HepG2 (cell line): ENCODE measurements around the gene ADIPOR2. TPM values are rescaled to one million over a fixed set of nuclear protein-coding genes. Genes with fewer than 3 reads are reported as not detected.

Experiments used
- ATAC-seq: fragments of 200-7000 bp; cut with Tn5 transposase; 3 replicates; pipeline ENCODE4 v1.9.1; 2020; ENCODE audit warnings: mild to moderate bottlenecking, moderate library complexity
- BruUV-seq: library from RNA; stranded (reverse); fragments of 400-500 nt; replicated peaks from 2 replicates; lab custom pipeline; 2021; lab: Mats Ljungman, UMichigan
- CTCF ChIA-PET: fragments of 300-600 bp; formaldehyde crosslinking; extraction: SDS; loops from one replicate; lab custom pipeline; 2021; ENCODE audit warnings: low total read pairs, inconsistent platforms, low intra/inter-chr PET ratio; lab: Yijun Ruan, JAX
- POLR2A ChIA-PET: fragments of 350-600 bp; sonication (Branson Sonifier 250); formaldehyde crosslinking; loops from one replicate; lab custom pipeline; 2020; ENCODE audit warnings: antibody characterized with exemption, inconsistent platforms; lab: Yijun Ruan, JAX
- DNase-seq: peaks from one replicate; pipeline ENCODE4 v3.0.0-alpha.2; 2015; ENCODE audit warnings: low spot score
- FAIRE-seq: peaks from 3 replicates; lab custom pipeline; 2011; peaks lifted over from hg19 to GRCh38; lab: Jason Lieb, UNC
- H2AFZ ChIP-seq: one replicate; pipeline ENCODE4 v1.6.1; 2011; ENCODE audit warnings: low read length, inconsistent platforms
- H3K27ac ChIP-seq: fragments of 300-600 bp; 3 replicates; pipeline ENCODE4 v1.8.0; 2011; ENCODE audit warnings: mixed run types, mild to moderate bottlenecking, mixed read lengths, low read length, inconsistent platforms; ENCODE audit not compliant: insufficient read depth; ENCODE audit errors: extremely low read length
- H3K27me3 ChIP-seq, 2 experiments: fragments of 200-600 bp in 1 of 2; 2 replicates in 1 of 2; 3 replicates in 1 of 2; pipeline versions ENCODE4 v1.6.0 to v1.8.0; 2011; ENCODE audit warnings: low read length in 2 of 2, mild to moderate bottlenecking in 2 of 2, moderate library complexity in 2 of 2, inconsistent platforms in 1 of 2; ENCODE audit not compliant: insufficient read depth in 2 of 2, control insufficient read depth in 1 of 2
- H3K36me3 ChIP-seq, 2 experiments: fragments of 200-600 bp in 1 of 2; replicated peaks in 1 of 2; 2 replicates in 1 of 2; 3 replicates in 1 of 2; pipeline versions ENCODE4 v1.5.1 to v1.8.0; 2011; ENCODE audit warnings: low read length in 2 of 2, inconsistent platforms in 1 of 2; ENCODE audit not compliant: insufficient read depth in 2 of 2, control insufficient read depth in 1 of 2
- H3K4me1 ChIP-seq: 2 replicates; pipeline ENCODE4 v1.5.1; 2012; ENCODE audit warnings: low read length, inconsistent platforms; ENCODE audit not compliant: insufficient read depth
- H3K4me2 ChIP-seq: 2 replicates; pipeline ENCODE4 v1.6.0; 2011; ENCODE audit warnings: low read depth, low read length, inconsistent platforms
- H3K4me3 ChIP-seq, 3 experiments: fragments of 200-600 bp in 1 of 3; sonication (generic), shearing (Covaris generic) in 1 of 3; replicated peaks in 1 of 3; 2 replicates each; pipeline ENCODE4 v1.5.1; 2011 to 2016; ENCODE audit warnings: low read length in 3 of 3, inconsistent platforms in 2 of 3, low read depth in 2 of 3, mild to moderate bottlenecking in 2 of 3, control low read depth in 1 of 3, mixed read lengths in 1 of 3; ENCODE audit not compliant: insufficient read depth in 1 of 3
- H3K79me2 ChIP-seq: one replicate; pipeline ENCODE4 v1.6.1; 2011; ENCODE audit warnings: low read length, inconsistent platforms; ENCODE audit not compliant: insufficient read depth
- H3K9ac ChIP-seq: 2 replicates; pipeline ENCODE4 v1.6.0; 2011; ENCODE audit warnings: mild to moderate bottlenecking, low read depth, low read length, inconsistent platforms; ENCODE audit not compliant: insufficient read depth
- H3K9me3 ChIP-seq: 2 replicates; pipeline ENCODE4 v1.5.1; 2012; ENCODE audit warnings: mild to moderate bottlenecking, low read length
- H4K20me1 ChIP-seq: 2 replicates; pipeline ENCODE4 v1.6.0; 2011; ENCODE audit warnings: inconsistent platforms, mild to moderate bottlenecking, low read length, moderate library complexity; ENCODE audit not compliant: insufficient read depth
- ARNT2 ChIP-seq: sonication (generic); formaldehyde crosslinking; IDR thresholded peaks from 2 replicates; pipeline ENCODE4 v1.8.0; 2022; ENCODE audit warnings: mild to moderate bottlenecking, low read depth, missing genetic modification reagents, moderate library complexity
- HNF1B ChIP-seq: sonication (generic); formaldehyde crosslinking; IDR thresholded peaks from 2 replicates; pipeline ENCODE4 v1.5.1; 2020; ENCODE audit warnings: mild to moderate bottlenecking, moderate library complexity, missing genetic modification reagents
- MLLT10 ChIP-seq: sonication (generic); formaldehyde crosslinking; IDR thresholded peaks from 2 replicates; pipeline ENCODE4 v1.4.0; 2020; ENCODE audit warnings: missing genetic modification reagents
- POLR2G ChIP-seq: fragments of 200-400 bp; formaldehyde crosslinking; IDR thresholded peaks from 2 replicates; pipeline ENCODE4 v1.6.1; 2018; ENCODE audit warnings: mild to moderate bottlenecking, low read depth, low read length, moderate library complexity
- ZBTB21 ChIP-seq: sonication (generic); formaldehyde crosslinking; IDR thresholded peaks from 2 replicates; pipeline ENCODE4 v1.4.0; 2020; ENCODE audit warnings: missing genetic modification reagents
- ZBTB7A ChIP-seq: sonication (generic); formaldehyde crosslinking; IDR thresholded peaks from 2 replicates; pipeline ENCODE4 v1.8.0; 2022; ENCODE audit warnings: mild to moderate bottlenecking, missing genetic modification reagents
- WGBS: methylation state at CpG from one replicate; pipeline ENCODE4 v1.1.6; 2017; ENCODE audit warnings: low lambda C conversion rate; 5-methylcytosine and 5-hydroxymethylcytosine counted together
- in situ Hi-C: cut with HindIII; loops from 2 replicates; pipeline ENCODE4 v1.10.0; 2017; ENCODE audit warnings: low pct_unique_long_range_greater_than_20kb; ENCODE audit not compliant: extremely low pct_ligation_motif_present
- intact Hi-C: fragments of 100-400 bp; cut with micrococcal nuclease; formaldehyde crosslinking; loops from one replicate; pipeline ENCODE4 v1.10.0; 2022; ENCODE audit not compliant: unreplicated experiment
- polyA plus RNA-seq, 8 experiments: library from polyadenylated mRNA; depleted of rRNA in 3 of 8; stranded (reverse) in 7 of 8; unstranded in 1 of 8; fragments of >200 nt; fragmentation: Illumina TruSeq in 4 of 8; extraction: Trizol in 4 of 8; gene quantifications; 2 replicates each; pipeline versions ENCODE4 v1.2.1 to v1.2.3, GENCODE V29; 2011 to 2016; ENCODE audit warnings: low read depth in 4 of 8, missing spikeins in 1 of 8, mixed read lengths in 1 of 8; ENCODE audit not compliant: insufficient read depth in 1 of 8
- total RNA-seq, 5 experiments: library from RNA; depleted of rRNA; stranded (reverse); fragments of >200 nt; fragmentation: Illumina TruSeq; extraction: Trizol; gene quantifications; 2 replicates each; pipeline ENCODE4 v1.2.3, GENCODE V29; 2016; ENCODE audit warnings: low read depth in 1 of 5

Gene ADIPOR2
- total and polyA plus RNA-seq, 2 of the 13 experiments (the other 11 are each of a cell fraction or from before 2014, with no cell fraction given), result 35.2 to 52.2 TPM

GRCh38 chr12:1650260-1650977, 40.5 kb upstream of the ADIPOR2 start:
- no TSS peak for BruUV-seq
- Histone ChIP-seq H3K4me2 (no peak overlapping the region), H3K9me3 (no peaks in the 10 kb centered on the region), H3K36me3 (no peaks in the 10 kb centered on the region), H3K4me3 (no peak overlapping the region), H3K9ac (no peak overlapping the region), H4K20me1 (no peaks in the 10 kb centered on the region), H3K4me1 (peaks cover 46% of the 10 kb centered on the region), H3K27ac (no peak overlapping the region), H3K79me2 (no peaks in the 10 kb centered on the region), H2AFZ (no peak overlapping the region), H3K27me3 (peaks cover 0 to 45% of the 10 kb centered on the region in 2 experiments; a peak in 3 of 5 replicates)
- ChIA-PET POLR2A (interaction anchor here (1.4 kb wide), 1 partner anchor 11 kb away, joined by 3 read pairs; no protein-coding TSS in a partner anchor), CTCF (interaction anchor here (3.3 kb wide), 1 partner anchor 140 kb away, joined by 47 read pairs; no protein-coding TSS in a partner anchor)
- ATAC-seq, result no peak
- no peak for FAIRE-seq
- WGBS, result under 1% methylated on average over 5 of the region's 5 CpGs
- in situ Hi-C loops, result loop anchor here (5.0 kb wide), 1 partner anchor 142 kb away; no protein-coding TSS in a partner anchor
- no peak for DNase-seq
- no peak for TF ChIP-seq ZBTB7A (CRISPR knock-in tag)
- TF ChIP-seq HNF1B, result no peak
- no peak for TF ChIP-seq ARNT2
- no peak for TF ChIP-seq MLLT10 (CRISPR knock-in tag)
- TF ChIP-seq ZBTB21, result no peak
- no peak for TF ChIP-seq POLR2G
- intact Hi-C loops, result loop anchor here (5.0 kb wide), 2 partner anchors 42 to 292 kb away; partner anchors contain the start of gene ADIPOR2
